ENCODE measurements around the gene BGN. TPM values are rescaled to one million over a fixed set of nuclear protein-coding genes. Genes with fewer than 3 reads are reported as not detected.

The BGN gene
- total RNA-seq, 1 experiment from 2014 or later: 0.33 TPM

GRCh38 chrX:153546386-153546785 is 51.6 kb downstream of the BGN start:
- no peaks in the 10 kb centered on the region for H3K9me2 ChIP-seq (ENCODE audit: insufficient read depth)
- intact Hi-C loops (cut with micrococcal nuclease; ENCODE audit: unreplicated experiment): no loop called here
- H3K9me3 ChIP-seq (ENCODE audit: insufficient read depth, low read depth): no peaks in the 10 kb centered on the region
- no peaks in the 10 kb centered on the region for H3K4me1 ChIP-seq (replicated peaks; ENCODE audit: insufficient read depth)
- DNase-seq: no peak
- H3F3A ChIP-seq (ENCODE audit: insufficient read depth, low read depth): no peaks in the 10 kb centered on the region
- H4K20me1 ChIP-seq (ENCODE audit: insufficient read depth): no peaks in the 10 kb centered on the region
- TF ChIP-seq CTCF (conservative IDR thresholded peaks at IDR 0.05): no peak
- no peak for TF ChIP-seq EZH2 (IDR thresholded peaks at IDR 0.05; ENCODE audit: low read depth)
- no peak overlapping the region for H2AFZ ChIP-seq
- H3K36me3 ChIP-seq (ENCODE audit: low read depth): no peaks in the 10 kb centered on the region
- H3K27me3 ChIP-seq (ENCODE audit: insufficient read depth, low read depth): 0 out of 2 replicates have a peak, but pooled peaks cover 7% of the 10 kb centered on the region
- ChIA-PET POLR2A (ENCODE audit: unreplicated experiment) (no interaction called here), CTCF (no interaction called here)
- H3K4me3 ChIP-seq: no peak overlapping the region
- no TSS peak for BruUV-seq (replicated peaks)
- H3K27ac ChIP-seq: no peak overlapping the region
- no peak overlapping the region for H3K4me2 ChIP-seq
- no peaks in the 10 kb centered on the region for H3K79me2 ChIP-seq (ENCODE audit: low read depth)

GRCh38 chrX:153547195-153547594 is 52.4 kb downstream of the BGN start:
- Histone ChIP-seq H3K4me3 (no peak overlapping the region), H3K79me2 (ENCODE audit: low read depth) (no peaks in the 10 kb centered on the region), H2AFZ (no peak overlapping the region), H3K4me2 (no peak overlapping the region), H3K27me3 (ENCODE audit: insufficient read depth, low read depth) (0 out of 2 replicates have a peak, but pooled peaks cover 10% of the 10 kb centered on the region), H4K20me1 (ENCODE audit: insufficient read depth) (no peaks in the 10 kb centered on the region), H3K9me2 (ENCODE audit: insufficient read depth) (no peaks in the 10 kb centered on the region), H3K9me3 (ENCODE audit: insufficient read depth, low read depth) (no peaks in the 10 kb centered on the region), H3K36me3 (ENCODE audit: low read depth) (no peaks in the 10 kb centered on the region), H3K4me1 (replicated peaks; ENCODE audit: insufficient read depth) (no peaks in the 10 kb centered on the region), H3K27ac (no peak overlapping the region), H3F3A (ENCODE audit: insufficient read depth, low read depth) (no peaks in the 10 kb centered on the region)
- intact Hi-C loops (cut with micrococcal nuclease; ENCODE audit: unreplicated experiment): no loop called here
- ChIA-PET CTCF (no interaction called here), POLR2A (ENCODE audit: unreplicated experiment) (no interaction called here)
- DNase-seq: no peak
- TF ChIP-seq EZH2 (IDR thresholded peaks at IDR 0.05; ENCODE audit: low read depth) (no peak), CTCF (conservative IDR thresholded peaks at IDR 0.05) (no peak)
- no TSS peak for BruUV-seq (replicated peaks)

DNA sequence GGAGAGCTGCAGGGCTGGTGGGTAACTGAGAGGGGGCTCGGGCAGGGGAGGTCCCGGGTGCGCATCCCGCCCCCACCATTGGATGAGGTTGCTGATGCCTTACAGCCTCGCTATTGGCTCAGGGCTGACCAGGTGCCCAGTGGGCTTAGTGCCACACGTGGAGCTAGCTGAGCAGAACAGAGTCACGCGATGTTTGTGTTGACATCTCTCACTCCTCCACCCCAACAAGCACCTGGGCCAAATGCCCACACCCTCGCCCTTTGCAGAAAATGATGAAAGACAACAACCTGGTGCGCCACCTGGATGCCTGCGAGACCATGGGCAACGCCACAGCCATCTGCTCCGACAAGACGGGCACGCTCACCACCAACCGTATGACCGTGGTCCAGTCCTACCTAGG is 54.5 kb downstream of the BGN start:
- Histone ChIP-seq H3K27me3 (ENCODE audit: insufficient read depth, low read depth) (peaks cover 30% of the 10 kb centered on the region), H3K9me2 (ENCODE audit: insufficient read depth) (no peaks in the 10 kb centered on the region), H3K36me3 (ENCODE audit: low read depth) (no peaks in the 10 kb centered on the region), H3F3A (ENCODE audit: insufficient read depth, low read depth) (no peaks in the 10 kb centered on the region), H3K4me1 (replicated peaks; ENCODE audit: insufficient read depth) (no peaks in the 10 kb centered on the region), H4K20me1 (ENCODE audit: insufficient read depth) (no peaks in the 10 kb centered on the region), H3K27ac (no peak overlapping the region), H3K4me2 (no peak overlapping the region), H3K4me3 (no peak overlapping the region), H2AFZ (no peak overlapping the region), H3K9me3 (ENCODE audit: insufficient read depth, low read depth) (no peaks in the 10 kb centered on the region), H3K79me2 (ENCODE audit: low read depth) (no peaks in the 10 kb centered on the region)
- ChIA-PET CTCF (interaction anchor here (0.6 kb wide), 1 partner anchor 78 kb away, joined by 4 read pairs; no protein-coding TSS in a partner anchor), POLR2A (ENCODE audit: unreplicated experiment) (no interaction called here)
- no peak for DNase-seq
- BruUV-seq (replicated peaks): no TSS peak
- TF ChIP-seq EZH2 (IDR thresholded peaks at IDR 0.05; ENCODE audit: low read depth) (no peak), CTCF (conservative IDR thresholded peaks at IDR 0.05) (no peak)
- intact Hi-C loops (cut with micrococcal nuclease; ENCODE audit: unreplicated experiment): no loop called here
